DND-41 (cell line): ENCODE data around the gene STOX1.
A peak's percentile ranks its signal among the peaks of the same experiment; 100 is the strongest.

ENCODE experiments used
- ATAC-seq: fragments of 200-7000 bp; cut with Tn5 transposase; 3 replicates; pipeline ENCODE4 v1.9.1; 2021; ENCODE audit warnings: low read depth; ENCODE audit not compliant: insufficient read depth
- DNase-seq: peaks from one replicate; pipeline ENCODE4 v3.0.0-alpha.2; 2020
- H2AFZ ChIP-seq: 2 replicates; pipeline ENCODE4 v1.6.0; 2012; ENCODE audit warnings: low read depth, low read length
- H3K27ac ChIP-seq: 2 replicates; pipeline ENCODE4 v1.5.1; 2012; ENCODE audit warnings: low read length, inconsistent platforms
- H3K27me3 ChIP-seq: fragments of 200-600 bp; sonication (generic); 2 replicates; pipeline ENCODE4 v1.6.0; 2012; ENCODE audit warnings: low read length, mild to moderate bottlenecking, inconsistent platforms; ENCODE audit not compliant: insufficient read depth, poor library complexity
- H3K36me3 ChIP-seq: 2 replicates; pipeline ENCODE4 v1.5.1; 2012; ENCODE audit warnings: low read length, inconsistent platforms; ENCODE audit not compliant: insufficient read depth
- H3K4me1 ChIP-seq: 2 replicates; pipeline ENCODE4 v1.5.1; 2012; ENCODE audit warnings: mild to moderate bottlenecking, low read length; ENCODE audit not compliant: insufficient read depth
- H3K4me2 ChIP-seq: 2 replicates; pipeline ENCODE4 v1.6.0; 2012; ENCODE audit warnings: mild to moderate bottlenecking, moderate library complexity, low read length, inconsistent platforms; ENCODE audit not compliant: insufficient read depth
- H3K4me3 ChIP-seq, 2 experiments: fragments of 200-600 bp in 1 of 2; shearing (Covaris generic) in 1 of 2; 2 replicates each; pipeline ENCODE4 v1.5.1; 2012 to 2016; ENCODE audit warnings: inconsistent platforms in 2 of 2, low read length in 2 of 2, mild to moderate bottlenecking in 2 of 2, low read depth in 1 of 2, moderate library complexity in 1 of 2
- H3K79me2 ChIP-seq: 2 replicates; pipeline ENCODE4 v1.6.0; 2012; ENCODE audit warnings: low read length, inconsistent platforms; ENCODE audit not compliant: insufficient read depth
- H3K9ac ChIP-seq: 2 replicates; pipeline ENCODE4 v1.6.0; 2012; ENCODE audit warnings: low read depth, mild to moderate bottlenecking, inconsistent platforms, low read length, moderate library complexity
- H3K9me3 ChIP-seq: 2 replicates; pipeline ENCODE4 v1.5.1; 2012; ENCODE audit warnings: low read length, moderate library complexity, mild to moderate bottlenecking, inconsistent platforms; ENCODE audit not compliant: insufficient read depth, severe bottlenecking
- H4K20me1 ChIP-seq: 2 replicates; pipeline ENCODE4 v1.6.0; 2012; ENCODE audit warnings: low read length; ENCODE audit not compliant: insufficient read depth
- CTCF ChIP-seq: IDR thresholded peaks from 2 replicates; pipeline ENCODE4 v1.5.1; 2012; ENCODE audit warnings: borderline replicate concordance, low read length, moderate library complexity, mild to moderate bottlenecking; ENCODE audit not compliant: poor library complexity, severe bottlenecking; ENCODE audit errors: extremely low read depth
- EZH2 ChIP-seq: IDR thresholded peaks from 3 replicates; pipeline ENCODE4 v1.6.1; 2012; ENCODE audit warnings: borderline replicate concordance, low read depth, mild to moderate bottlenecking, moderate library complexity, low read length, inconsistent platforms; ENCODE audit not compliant: severe bottlenecking

The STOX1 gene

GRCh38 chr10:68811314-68812009 is 15.9 kb upstream of the STOX1 start:
- Histone ChIP-seq H3K79me2 (no peaks in the 10 kb centered on the region), H4K20me1 (no peaks in the 10 kb centered on the region), H2AFZ (no peak overlapping the region), H3K9ac (no peak overlapping the region), H3K36me3 (no peaks in the 10 kb centered on the region), H3K4me2 (no peak overlapping the region), H3K4me1 (no peaks in the 10 kb centered on the region), H3K9me3 (no peaks in the 10 kb centered on the region), H3K27ac (no peak overlapping the region), H3K27me3 (no peaks in the 10 kb centered on the region), H3K4me3 (no peak overlapping the region)
- TF ChIP-seq EZH2: no peak
- TF ChIP-seq CTCF: no peak
- ATAC-seq (no peak), DNase-seq (no peak)

- Histone ChIP-seq H3K27me3 (no peaks in the 10 kb centered on the region), H2AFZ (0 out of 2 replicates have a peak overlapping the region, but pooled peaks have one; percentile 7), H3K9me3 (no peaks in the 10 kb centered on the region), H4K20me1 (no peaks in the 10 kb centered on the region), H3K4me2 (no peak overlapping the region), H3K36me3 (no peaks in the 10 kb centered on the region), H3K9ac (no peak overlapping the region), H3K4me1 (no peaks in the 10 kb centered on the region), H3K4me3 (no peak overlapping the region), H3K79me2 (no peaks in the 10 kb centered on the region), H3K27ac (no peak overlapping the region)
- ATAC-seq: no peak
- no peak for DNase-seq
- no peak for TF ChIP-seq EZH2
- no peak for TF ChIP-seq CTCF
Measured at GRCh38 chr10:68812420-68812819, 14.9 kb upstream of the STOX1 start.

- Histone ChIP-seq H4K20me1 (no peaks in the 10 kb centered on the region), H3K9ac (no peak overlapping the region), H3K9me3 (no peaks in the 10 kb centered on the region), H3K79me2 (no peaks in the 10 kb centered on the region), H2AFZ (no peak overlapping the region), H3K4me2 (no peak overlapping the region), H3K27me3 (no peaks in the 10 kb centered on the region), H3K27ac (no peak overlapping the region), H3K4me3 (no peak overlapping the region), H3K4me1 (no peaks in the 10 kb centered on the region), H3K36me3 (no peaks in the 10 kb centered on the region)
- no peak for DNase-seq
- ATAC-seq: no peak
- TF ChIP-seq EZH2 (no peak), CTCF (no peak)
Measured at GRCh38 chr10:68813559-68813958, 13.8 kb upstream of the STOX1 start.
